Osteocyte (in vitro differentiated cells): ENCODE measurements around the gene CEP85L. TPM values are rescaled to one million over a fixed set of nuclear protein-coding genes. Genes with fewer than 3 reads are reported as not detected.

ENCODE experiments used
- DNase-seq: peaks from one replicate; pipeline ENCODE4 v3.0.0; 2021; ENCODE audit warnings: mixed read lengths; ENCODE audit not compliant: unreplicated experiment; ENCODE audit errors: extremely low spot score
- H3K27ac Mint-ChIP-seq: one replicate; pipeline ENCODE4 v1.8.0; 2021; ENCODE audit warnings: mild to moderate bottlenecking, mixed read lengths; ENCODE audit not compliant: unreplicated experiment
- H3K27me3 Mint-ChIP-seq: one replicate; pipeline ENCODE4 v1.8.0; 2021; ENCODE audit warnings: mixed read lengths; ENCODE audit not compliant: unreplicated experiment
- H3K36me3 Mint-ChIP-seq: one replicate; pipeline ENCODE4 v1.8.0; 2021; ENCODE audit warnings: mixed read lengths; ENCODE audit not compliant: unreplicated experiment
- H3K4me1 Mint-ChIP-seq: one replicate; pipeline ENCODE4 v1.8.0; 2021; ENCODE audit warnings: mixed read lengths; ENCODE audit not compliant: unreplicated experiment
- H3K4me3 Mint-ChIP-seq: one replicate; pipeline ENCODE4 v1.8.0; 2021; ENCODE audit warnings: mild to moderate bottlenecking, moderate library complexity, mixed read lengths; ENCODE audit not compliant: unreplicated experiment
- H3K9me3 Mint-ChIP-seq: one replicate; pipeline ENCODE4 v1.8.0; 2021; ENCODE audit warnings: mixed read lengths; ENCODE audit not compliant: unreplicated experiment
- total RNA-seq: library from RNA; stranded (reverse); gene quantifications from 2 replicates; pipeline ENCODE4 v1.2.1, GENCODE V29; 2021
- TF ChIP-seq, protein P1 (sequence below): fragments of 200-600 bp; sonication (generic); IDR thresholded peaks from 2 replicates; pipeline ENCODE4 v1.5.0; 2021; ENCODE audit warnings: antibody characterized with exemption, mild to moderate bottlenecking, moderate library complexity

Gene CEP85L
- total RNA-seq, 1 donor from 2014 or later: 10.4 TPM

DNA sequence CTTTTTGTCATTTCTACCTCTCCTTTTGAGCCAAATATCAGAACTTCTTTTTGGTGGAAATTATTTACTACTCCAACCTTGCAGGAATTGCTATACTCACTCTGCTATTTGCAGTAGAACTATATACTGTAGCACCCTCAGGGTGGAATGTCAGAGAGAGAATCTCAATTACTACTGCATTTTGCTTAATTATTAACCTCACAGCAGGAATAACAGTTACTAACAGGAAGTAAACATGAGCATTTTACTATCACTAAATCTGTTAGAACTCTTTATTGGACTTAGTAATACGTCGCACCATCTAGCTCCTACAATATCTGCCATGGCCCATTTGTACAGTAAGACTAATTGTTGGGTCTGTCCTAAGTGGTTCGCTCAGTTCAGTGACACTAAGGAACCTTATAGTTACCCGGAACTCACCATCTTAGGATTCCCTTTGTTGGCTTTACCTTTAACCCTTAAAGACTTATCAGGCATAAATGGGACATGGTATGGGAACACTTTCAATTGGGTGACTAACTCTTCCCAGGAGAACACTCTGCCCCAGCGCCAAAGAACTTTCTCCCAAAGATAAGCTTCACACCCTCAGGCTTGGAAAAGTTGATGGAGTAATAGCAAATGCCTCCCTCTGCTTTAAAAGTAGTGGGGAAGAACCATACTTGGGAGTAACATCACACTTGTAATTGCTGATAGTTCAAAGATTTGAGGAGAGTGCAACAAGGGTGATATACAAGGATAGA is 64.5 kb downstream of the CEP85L start:
- TF ChIP-seq, protein P1, sequence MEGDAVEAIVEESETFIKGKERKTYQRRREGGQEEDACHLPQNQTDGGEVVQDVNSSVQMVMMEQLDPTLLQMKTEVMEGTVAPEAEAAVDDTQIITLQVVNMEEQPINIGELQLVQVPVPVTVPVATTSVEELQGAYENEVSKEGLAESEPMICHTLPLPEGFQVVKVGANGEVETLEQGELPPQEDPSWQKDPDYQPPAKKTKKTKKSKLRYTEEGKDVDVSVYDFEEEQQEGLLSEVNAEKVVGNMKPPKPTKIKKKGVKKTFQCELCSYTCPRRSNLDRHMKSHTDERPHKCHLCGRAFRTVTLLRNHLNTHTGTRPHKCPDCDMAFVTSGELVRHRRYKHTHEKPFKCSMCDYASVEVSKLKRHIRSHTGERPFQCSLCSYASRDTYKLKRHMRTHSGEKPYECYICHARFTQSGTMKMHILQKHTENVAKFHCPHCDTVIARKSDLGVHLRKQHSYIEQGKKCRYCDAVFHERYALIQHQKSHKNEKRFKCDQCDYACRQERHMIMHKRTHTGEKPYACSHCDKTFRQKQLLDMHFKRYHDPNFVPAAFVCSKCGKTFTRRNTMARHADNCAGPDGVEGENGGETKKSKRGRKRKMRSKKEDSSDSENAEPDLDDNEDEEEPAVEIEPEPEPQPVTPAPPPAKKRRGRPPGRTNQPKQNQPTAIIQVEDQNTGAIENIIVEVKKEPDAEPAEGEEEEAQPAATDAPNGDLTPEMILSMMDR: no peak
- Mint-ChIP-seq H3K36me3 (peaks cover 1% of the 10 kb centered on the region), H3K27me3 (no peaks in the 10 kb centered on the region), H3K4me3 (no peak overlapping the region), H3K4me1 (peaks cover 5% of the 10 kb centered on the region), H3K9me3 (no peaks in the 10 kb centered on the region), H3K27ac (no peak overlapping the region)
- no peak for DNase-seq

- peaks cover 7% of the 10 kb centered on the region for H3K4me1 Mint-ChIP-seq
- H3K27ac Mint-ChIP-seq: no peak overlapping the region
- H3K4me3 Mint-ChIP-seq: no peak overlapping the region
- no peaks in the 10 kb centered on the region for H3K9me3 Mint-ChIP-seq
- TF ChIP-seq, protein P1: no peak
- H3K27me3 Mint-ChIP-seq: no peaks in the 10 kb centered on the region
- H3K36me3 Mint-ChIP-seq: peaks cover 2% of the 10 kb centered on the region
- DNase-seq: no peak
Measured at GRCh38 chr6:118584911-118585310, 66.5 kb downstream of the CEP85L start.

DNA sequence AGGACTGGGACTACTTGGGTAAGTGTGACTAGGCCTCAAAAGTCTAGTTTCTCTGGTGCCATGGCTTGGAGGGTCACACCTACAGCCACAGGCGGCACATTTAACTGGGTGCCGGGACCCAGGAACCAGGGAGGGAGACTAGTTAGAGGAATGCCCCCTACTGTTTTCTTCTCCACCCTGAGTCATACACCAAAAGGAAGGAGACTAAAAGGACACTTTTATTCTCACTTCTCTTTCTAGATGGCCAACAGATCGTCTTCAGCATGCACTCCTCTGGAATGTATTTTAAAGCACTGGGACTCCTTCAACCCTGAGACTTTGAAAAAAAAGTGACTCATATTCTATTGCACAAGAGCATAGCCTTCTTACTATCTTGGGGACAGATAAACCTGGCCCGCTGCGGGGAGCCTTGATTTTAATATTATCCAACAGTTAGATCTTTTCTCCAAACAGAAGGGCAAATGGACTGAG is 69.9 kb downstream of the CEP85L start:
- TF ChIP-seq, protein P1: no peak
- DNase-seq: no peak
- Mint-ChIP-seq H3K9me3 (peaks cover 6% of the 10 kb centered on the region), H3K4me1 (peaks cover 5% of the 10 kb centered on the region), H3K4me3 (no peak overlapping the region), H3K36me3 (peaks cover 12% of the 10 kb centered on the region), H3K27me3 (no peaks in the 10 kb centered on the region), H3K27ac (no peak overlapping the region)

DNA sequence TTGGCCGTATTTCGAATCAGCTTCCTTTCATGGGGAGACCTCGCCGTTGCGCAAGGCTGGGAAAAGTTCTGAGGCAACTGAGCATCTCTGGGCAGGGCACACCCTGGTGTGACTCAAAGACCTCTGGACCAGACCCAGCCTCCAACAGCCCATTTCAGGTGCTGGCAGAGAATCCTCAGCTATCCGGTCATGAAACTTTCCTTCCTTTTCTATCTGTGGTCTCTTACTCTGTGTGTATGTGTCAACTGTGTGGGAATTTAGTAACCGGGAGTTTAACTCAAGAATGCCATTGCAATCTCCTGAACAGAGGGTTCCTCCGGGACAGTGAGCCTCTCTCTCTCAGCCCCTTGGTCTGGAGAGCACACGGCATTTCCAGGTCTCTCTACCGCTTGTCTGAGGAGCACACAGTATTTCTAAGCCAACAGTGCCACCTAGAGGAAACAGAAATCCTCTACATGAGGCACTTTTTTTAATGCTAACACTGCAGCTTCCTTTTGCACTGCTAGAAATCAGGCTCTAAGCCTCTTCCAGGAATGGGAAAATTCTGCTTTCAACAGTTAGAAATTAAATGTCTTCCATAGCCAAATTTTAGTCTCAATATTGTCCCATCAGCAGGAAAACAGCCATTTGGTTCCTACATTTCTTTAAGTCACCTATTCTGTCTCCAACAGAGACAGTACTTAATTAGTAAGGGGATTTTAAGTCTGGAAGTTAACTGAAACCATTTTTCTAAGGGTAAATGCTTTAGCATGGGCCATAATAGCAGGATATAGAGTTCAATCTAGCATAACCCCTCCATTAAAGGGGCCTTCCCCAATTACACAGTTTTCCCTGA is 70.6 kb downstream of the CEP85L start:
- H3K9me3 Mint-ChIP-seq: peaks cover 13% of the 10 kb centered on the region
- H3K27ac Mint-ChIP-seq: no peak overlapping the region
- peaks cover 18% of the 10 kb centered on the region for H3K36me3 Mint-ChIP-seq
- peaks cover 5% of the 10 kb centered on the region for H3K4me1 Mint-ChIP-seq
- H3K27me3 Mint-ChIP-seq: no peaks in the 10 kb centered on the region
- no peak overlapping the region for H3K4me3 Mint-ChIP-seq
- TF ChIP-seq, protein P1: peak; percentile 81
- DNase-seq: no peak

GRCh38 chr6:118579786-118580185 is 71.6 kb downstream of the CEP85L start:
- Mint-ChIP-seq H3K4me3 (no peak overlapping the region), H3K27me3 (no peaks in the 10 kb centered on the region), H3K4me1 (peaks cover 5% of the 10 kb centered on the region), H3K36me3 (peaks cover 24% of the 10 kb centered on the region), H3K9me3 (peaks cover 21% of the 10 kb centered on the region), H3K27ac (no peak overlapping the region)
- DNase-seq: no peak
- TF ChIP-seq, protein P1: no peak
